GM23248 (cell line): ENCODE data around the gene POU4F3.

Source experiments
- EZH2 ChIP-seq: fragments of 200-600 bp; sonication (generic); IDR thresholded peaks from 2 replicates; pipeline ENCODE4 v1.6.1; 2018; ENCODE audit warnings: antibody characterized with exemption, mild to moderate bottlenecking; ENCODE audit not compliant: insufficient read depth, poor library complexity, severe bottlenecking
- EZH2phosphoT487 ChIP-seq: fragments of 200-600 bp; sonication (generic); IDR thresholded peaks from 2 replicates; pipeline ENCODE4 v1.6.1; 2018; ENCODE audit warnings: antibody characterized with exemption, moderate library complexity, mild to moderate bottlenecking, low read depth; ENCODE audit not compliant: insufficient read depth

DNA sequence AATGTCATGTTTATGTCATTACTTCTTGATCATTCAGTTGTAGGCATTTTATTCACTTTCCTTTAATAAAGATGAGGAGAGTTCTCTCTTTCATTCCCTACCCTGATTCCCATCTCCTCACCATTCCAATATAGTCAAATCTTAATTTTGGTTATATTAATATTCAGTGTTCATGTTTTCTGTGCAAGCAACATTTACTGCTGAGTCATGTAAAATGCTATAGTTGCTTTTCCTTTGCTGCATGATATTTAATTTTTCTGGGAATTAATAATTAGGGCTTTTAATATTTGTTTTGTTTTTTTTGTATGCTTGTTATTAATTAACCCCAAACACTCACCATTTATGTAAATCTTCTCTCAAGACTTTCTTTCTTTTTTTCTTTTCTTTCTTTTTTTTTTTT is 18.5 kb downstream of the POU4F3 start:
- TF ChIP-seq EZH2phosphoT487 = no peak
- TF ChIP-seq EZH2 = no peak
